ENCODE results near the gene NME1.
A peak's percentile ranks its signal among the peaks of the same experiment; 100 is the strongest.
"Not testable (repeated sequence)": the region's sequence is repeated elsewhere in the genome, so short reads cannot be mapped to it uniquely, and the experiment has no call there.

NME1 gene

GRCh38 chr17:51153210-51154072, at the start of gene NME1:
NME1 (plus strand) TSS chr17:51153559; CDS start chr17:51155655, 2,096 bp downstream.
- DNase-seq (ENCODE audit: low read depth in 3 of 3), result peak; percentile 90 to 96 (median 96)

- no peak for DNase-seq (ENCODE audit: low read depth in 3 of 3)
Observed at GRCh38 chr17:51107778-51108177, 45.6 kb upstream of the NME1 start.

- DNase-seq (ENCODE audit: low read depth in 3 of 3), result not testable (repeated sequence)
Observed at GRCh38 chr17:51112303-51113222, 40.8 kb upstream of the NME1 start.

- no peak for DNase-seq (ENCODE audit: low read depth in 3 of 3)
Observed at GRCh38 chr17:51115179-51115578, 38.2 kb upstream of the NME1 start.

GRCh38 chr17:51118330-51119195, 34.8 kb upstream of the NME1 start:
- DNase-seq (ENCODE audit: low read depth in 3 of 3), result no peak

GRCh38 chr17:51119415-51120356, 33.7 kb upstream of the NME1 start:
- peak in 2 of 3 experiments; percentile 22 to 38 for DNase-seq (ENCODE audit: low read depth in 3 of 3)

- peak in 1 of 3 experiments; percentile 42 for DNase-seq (ENCODE audit: low read depth in 3 of 3)
Observed at GRCh38 chr17:51120357-51120738, 33.0 kb upstream of the NME1 start.

GRCh38 chr17:51120739-51121619, 32.4 kb upstream of the NME1 start, which contains the start of gene SPAG9:
SPAG9 (minus strand) TSS chr17:51120868; CDS start chr17:51120656, 212 bp downstream.
- DNase-seq (ENCODE audit: low read depth in 3 of 3), result peak; percentile 80 to 92 (median 86)

- DNase-seq (ENCODE audit: low read depth in 3 of 3), result peak; percentile 77 to 92 (median 83)
Observed at GRCh38 chr17:51121620-51122472, 31.5 kb upstream of the NME1 start.

GRCh38 chr17:51122473-51123115, 30.8 kb upstream of the NME1 start:
- DNase-seq (ENCODE audit: low read depth in 3 of 3), result not testable (repeated sequence)

- DNase-seq (ENCODE audit: low read depth in 3 of 3), result no peak
Observed at GRCh38 chr17:51124640-51125503, 28.5 kb upstream of the NME1 start.

- no peak for DNase-seq (ENCODE audit: low read depth in 3 of 3)
Observed at GRCh38 chr17:51128076-51128475, 25.3 kb upstream of the NME1 start.

- no peak for DNase-seq (ENCODE audit: low read depth in 3 of 3)
Observed at GRCh38 chr17:51132964-51133319, 20.4 kb upstream of the NME1 start.

- no peak for DNase-seq (ENCODE audit: low read depth in 3 of 3)
Observed at GRCh38 chr17:51133365-51133764, 20.0 kb upstream of the NME1 start.

- no peak for DNase-seq (ENCODE audit: low read depth in 3 of 3)
Observed at GRCh38 chr17:51135956-51136355, 17.4 kb upstream of the NME1 start.

- DNase-seq (ENCODE audit: low read depth in 3 of 3), result no peak
Observed at GRCh38 chr17:51142597-51142996, 10.8 kb upstream of the NME1 start.
